NCI-H510A (cell line): ENCODE data around the gene CACNG6.

Source experiments
- DNase-seq: peaks from one replicate; lab custom pipeline; 2025; lab: John Stamatoyannopoulos, UW

Gene CACNG6

DNA sequence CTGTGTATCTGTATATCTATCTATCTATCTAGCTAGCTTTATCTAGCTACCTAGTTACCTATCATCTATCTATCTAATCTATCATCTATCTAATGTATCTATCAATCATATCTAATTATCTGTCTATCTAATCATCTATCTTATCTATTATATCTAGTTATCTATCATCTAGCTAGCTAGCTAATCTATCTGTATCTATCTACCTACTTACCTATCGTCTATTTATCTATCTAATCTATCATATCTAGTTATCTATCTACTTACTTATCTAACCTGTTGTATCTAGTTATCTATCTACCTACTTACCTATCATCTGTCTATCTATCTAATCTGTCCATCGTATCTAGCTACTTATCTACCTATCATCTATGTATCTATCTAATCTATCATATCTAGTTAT, 54.3 kb downstream of the CACNG6 start:
- DNase-seq = no peak

DNA sequence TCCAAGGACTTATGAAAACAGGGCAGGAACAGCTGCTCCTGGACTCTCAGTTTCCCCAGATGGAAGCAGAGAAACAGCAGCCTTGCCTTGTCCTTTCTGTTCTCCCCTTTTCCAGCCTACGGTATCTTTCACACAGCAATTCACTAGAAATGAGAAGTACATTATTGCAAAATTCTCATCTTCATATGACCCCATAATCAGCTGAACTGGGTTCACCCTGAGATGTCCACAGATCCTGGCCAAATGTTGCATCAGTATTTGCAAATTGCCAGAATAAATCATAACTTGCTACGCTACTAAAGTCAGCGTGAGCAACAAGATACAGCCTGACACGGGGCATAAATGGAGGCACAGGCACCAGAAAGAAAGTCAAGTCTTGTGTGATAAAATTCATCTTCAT, 56.2 kb downstream of the CACNG6 start:
- no peak for DNase-seq
